ENCODE data around the gene ANKUB1. TPM values are rescaled to one million over a fixed set of nuclear protein-coding genes. Genes with fewer than 3 reads are reported as not detected.

Gene ANKUB1, protein sequence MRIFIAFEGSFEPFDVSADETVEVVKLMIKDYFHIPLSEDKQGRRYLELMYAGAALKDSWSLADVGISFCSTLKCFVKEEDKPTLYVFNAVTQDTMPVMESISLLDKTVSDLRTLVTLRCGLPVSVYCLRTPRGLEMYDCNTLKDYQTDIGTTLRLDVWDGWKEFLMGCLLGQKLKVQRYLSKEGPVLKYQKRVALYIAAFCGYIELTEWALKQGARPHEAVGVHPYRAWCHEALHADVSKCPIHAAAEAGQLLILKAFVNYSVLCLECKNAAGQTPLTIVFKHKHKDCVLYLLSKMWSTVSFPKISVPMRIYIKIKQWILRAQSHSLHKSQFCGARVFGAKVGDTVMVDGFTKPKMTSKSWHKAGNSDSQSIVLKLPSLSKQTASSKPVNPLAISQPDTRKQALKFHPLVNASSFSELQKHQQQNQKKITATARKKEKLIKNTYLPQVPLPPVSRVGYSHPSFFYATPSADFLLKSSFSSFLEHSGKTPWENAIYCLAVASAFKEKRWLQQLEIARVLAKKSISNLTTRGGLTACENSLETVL
- total RNA-seq, result 0.04 and 0.31 TPM in 2 replicates

DNA sequence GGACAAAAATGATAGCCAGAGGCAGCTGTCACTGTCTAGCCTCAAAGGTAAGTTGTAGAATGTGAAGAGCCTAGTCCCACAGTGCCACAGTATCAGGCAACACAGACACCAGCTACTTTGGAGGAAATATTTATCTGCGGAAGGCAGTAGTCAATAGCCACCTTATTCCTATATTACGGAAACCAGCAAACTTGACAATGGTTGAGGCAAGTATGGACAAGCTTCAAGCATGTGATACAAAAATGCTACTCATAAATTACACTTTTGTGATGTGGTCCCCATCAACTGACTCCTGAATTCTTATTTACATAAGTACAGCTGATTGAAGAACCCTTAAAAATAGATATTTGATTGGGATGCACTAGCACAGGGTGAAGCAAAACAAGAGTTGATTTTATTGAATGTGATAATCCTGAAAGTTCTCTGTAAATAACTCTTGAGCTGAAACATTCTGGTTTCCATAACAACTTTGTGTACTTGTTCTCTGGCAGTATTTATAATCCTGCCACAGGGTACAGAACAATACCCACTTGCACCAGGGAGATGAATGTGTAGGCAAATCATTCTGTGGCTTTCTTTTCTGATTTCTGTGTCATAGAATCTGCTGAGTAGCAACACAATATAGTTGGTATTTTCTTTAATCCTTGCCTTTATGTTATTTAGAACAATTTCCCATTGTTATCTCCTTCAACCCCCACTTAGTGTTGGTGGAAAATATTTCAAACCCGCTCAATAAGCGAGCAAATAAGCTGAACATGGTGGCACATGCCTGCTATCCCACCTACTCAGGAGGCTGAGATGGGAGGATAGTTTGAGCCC lies at the start of gene ANKUB1:
ANKUB1 (minus strand) TSS at position 103 of the 819 bp plus-strand sequence. CDS start 188 bp downstream, outside the sequence.

GRCh38 chr3:149812606-149813366 lies 20.4 kb upstream of the ANKUB1 start, which contains the start of gene RNF13:
RNF13 (plus strand) TSS chr3:149813215; CDS start chr3:149846027, 32,812 bp downstream.

DNA sequence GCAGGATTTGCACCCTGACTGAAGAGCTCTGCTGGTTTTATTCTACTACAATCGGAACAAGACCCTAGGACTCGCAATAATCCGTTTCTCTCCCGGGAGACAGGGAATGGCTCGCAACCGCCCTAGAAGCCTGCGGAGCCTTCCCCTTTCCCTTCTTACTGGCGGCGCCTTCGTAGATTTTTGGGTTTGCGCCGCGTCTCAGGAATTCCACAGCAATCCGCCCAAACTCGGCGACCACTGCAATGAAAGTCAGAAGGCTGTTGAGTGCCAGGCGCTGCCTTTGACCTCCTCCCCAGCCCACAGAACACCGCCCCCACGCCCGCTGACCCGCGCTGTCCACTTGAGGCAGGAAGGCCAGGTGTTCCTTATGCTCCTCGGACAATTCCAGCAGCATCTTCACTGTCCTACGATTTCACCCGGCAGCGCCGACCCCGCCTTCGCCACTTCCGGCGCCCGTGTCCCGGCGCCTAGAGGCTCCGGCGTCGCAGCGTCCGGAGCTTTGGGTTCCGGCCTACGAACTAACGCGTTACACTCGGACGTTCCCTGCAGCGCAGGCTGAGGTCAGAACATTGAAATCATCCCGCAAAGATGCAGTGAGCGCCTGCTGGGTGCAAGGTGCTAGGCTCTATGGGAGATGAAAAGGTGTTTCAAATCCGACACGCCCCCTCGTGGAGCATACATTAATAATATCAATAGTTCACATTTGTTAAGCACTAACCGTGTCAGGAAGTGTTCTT lies 40.1 kb downstream of the ANKUB1 start, which contains the start of gene COMMD2:
COMMD2 (minus strand) TSS at position 439 of the 737 bp plus-strand sequence; CDS start at position 394, 45 bp downstream.

Other genes starting within 250 kb of the ANKUB1 start
- 20.7 and 21.0 TPM in 2 replicates for gene WWTR1, start 134.5 kb downstream of the ANKUB1 start, total RNA-seq
- gene COMMD2, start 40.1 kb downstream of the ANKUB1 start, total RNA-seq, result 22.9 and 33.3 TPM in 2 replicates
- gene RNF13, start 20.7 kb upstream of the ANKUB1 start, total RNA-seq, result 30.9 and 51.4 TPM in 2 replicates
- 113 and 150 TPM in 2 replicates for gene PFN2, start 178.3 kb upstream of the ANKUB1 start, total RNA-seq

Data from hair follicular keratinocyte (primary cell).